Measurements from ENCODE around the gene TMEM266. TPM values are rescaled to one million over a fixed set of nuclear protein-coding genes. Genes with fewer than 3 reads are reported as not detected.
A peak's percentile ranks its signal among the peaks of the same experiment; 100 is the strongest.

TMEM266 gene
- total RNA-seq, 6 donors from 2014 or later: 0.59 to 2.4 (median 1.2) TPM; not detected in 1

DNA sequence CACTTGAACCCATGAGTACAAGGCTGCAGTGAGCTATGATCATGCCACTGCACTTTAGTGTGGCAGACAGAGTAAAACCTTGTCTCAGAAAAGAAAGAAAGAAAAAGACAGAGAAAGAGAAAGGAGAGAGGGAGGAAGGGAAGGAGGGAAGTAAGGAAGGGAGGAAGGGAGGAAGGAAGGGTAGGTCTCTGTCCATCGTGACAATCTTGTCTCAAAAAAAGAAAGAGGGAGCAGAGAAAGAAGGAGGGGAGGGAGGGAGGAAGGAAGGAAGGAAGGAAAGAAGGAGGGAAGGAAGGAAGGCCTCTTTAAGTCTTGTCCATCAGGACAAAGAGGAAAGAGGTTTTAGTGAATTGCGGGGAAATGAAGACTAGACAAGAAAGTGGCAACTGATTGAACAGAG is 129.3 kb downstream of the TMEM266 start:
- Histone ChIP-seq H3K4me3 (no peak overlapping the region), H3K9me3 (no peaks in the 10 kb centered on the region), H3K36me3 (no peaks in the 10 kb centered on the region), H3K27ac (no peak overlapping the region), H3K27me3 (peaks cover 0 to 6% (median 2%) of the 10 kb centered on the region in 4 donors), H3K4me1 (peaks cover 10 to 20% (median 15%) of the 10 kb centered on the region in 4 donors)
- TF ChIP-seq POLR2AphosphoS5 (IDR thresholded peaks at IDR 0.05) (no peak), POLR2A (IDR thresholded peaks at IDR 0.05) (no peak), EP300 (IDR thresholded peaks at IDR 0.05) (no peak)
- TF ChIP-seq, protein P1, sequence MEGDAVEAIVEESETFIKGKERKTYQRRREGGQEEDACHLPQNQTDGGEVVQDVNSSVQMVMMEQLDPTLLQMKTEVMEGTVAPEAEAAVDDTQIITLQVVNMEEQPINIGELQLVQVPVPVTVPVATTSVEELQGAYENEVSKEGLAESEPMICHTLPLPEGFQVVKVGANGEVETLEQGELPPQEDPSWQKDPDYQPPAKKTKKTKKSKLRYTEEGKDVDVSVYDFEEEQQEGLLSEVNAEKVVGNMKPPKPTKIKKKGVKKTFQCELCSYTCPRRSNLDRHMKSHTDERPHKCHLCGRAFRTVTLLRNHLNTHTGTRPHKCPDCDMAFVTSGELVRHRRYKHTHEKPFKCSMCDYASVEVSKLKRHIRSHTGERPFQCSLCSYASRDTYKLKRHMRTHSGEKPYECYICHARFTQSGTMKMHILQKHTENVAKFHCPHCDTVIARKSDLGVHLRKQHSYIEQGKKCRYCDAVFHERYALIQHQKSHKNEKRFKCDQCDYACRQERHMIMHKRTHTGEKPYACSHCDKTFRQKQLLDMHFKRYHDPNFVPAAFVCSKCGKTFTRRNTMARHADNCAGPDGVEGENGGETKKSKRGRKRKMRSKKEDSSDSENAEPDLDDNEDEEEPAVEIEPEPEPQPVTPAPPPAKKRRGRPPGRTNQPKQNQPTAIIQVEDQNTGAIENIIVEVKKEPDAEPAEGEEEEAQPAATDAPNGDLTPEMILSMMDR (IDR thresholded peaks at IDR 0.05): no peak
- ATAC-seq (ENCODE audit: low FRiP score in 2 of 2): no peak
- WGBS, 2 donors: 44 to 70% methylated on average over 2 of the region's 2 CpGs
- DNase-seq: no peak

DNA sequence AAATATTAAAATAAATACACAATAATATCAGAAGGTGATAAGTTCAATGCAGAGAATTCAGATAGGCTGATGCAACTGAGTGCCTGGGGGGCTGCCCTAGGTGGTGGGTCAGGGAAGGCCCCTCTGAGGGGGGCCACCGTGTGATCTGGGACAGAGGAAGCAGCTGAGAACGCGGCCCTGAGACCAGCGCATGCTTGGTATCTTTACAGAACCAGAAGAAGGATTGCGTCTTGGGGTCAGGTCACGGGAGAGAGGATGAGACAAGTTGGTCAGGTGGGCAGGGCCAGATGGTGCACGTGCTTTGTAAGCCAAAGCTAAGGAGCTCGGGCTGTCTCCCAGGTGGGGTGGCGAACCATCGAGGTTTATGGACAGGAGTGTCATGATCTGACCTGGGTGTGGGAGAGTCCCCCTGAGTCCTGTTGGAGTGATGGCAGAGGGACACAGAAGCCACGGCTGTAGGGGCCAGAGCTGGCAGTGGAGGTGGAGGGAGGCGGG is 130.3 kb downstream of the TMEM266 start:
- peaks cover 0 to 6% (median 2%) of the 10 kb centered on the region in 4 donors for H3K27me3 ChIP-seq
- 46 to 54% methylated on average over 10 to 12 of the region's 12 CpGs for WGBS, 2 donors
- H3K4me3 ChIP-seq: no peak overlapping the region
- H3K27ac ChIP-seq: no peak overlapping the region
- TF ChIP-seq, protein P1 (IDR thresholded peaks at IDR 0.05): no peak
- TF ChIP-seq POLR2A (IDR thresholded peaks at IDR 0.05) (no peak), EP300 (IDR thresholded peaks at IDR 0.05) (no peak), POLR2AphosphoS5 (IDR thresholded peaks at IDR 0.05) (no peak)
- DNase-seq: no peak
- H3K36me3 ChIP-seq: no peaks in the 10 kb centered on the region
- ATAC-seq (ENCODE audit: low FRiP score in 2 of 2): no peak
- peaks cover 10 to 20% (median 15%) of the 10 kb centered on the region in 4 donors for H3K4me1 ChIP-seq
- no peaks in the 10 kb centered on the region for H3K9me3 ChIP-seq

DNA sequence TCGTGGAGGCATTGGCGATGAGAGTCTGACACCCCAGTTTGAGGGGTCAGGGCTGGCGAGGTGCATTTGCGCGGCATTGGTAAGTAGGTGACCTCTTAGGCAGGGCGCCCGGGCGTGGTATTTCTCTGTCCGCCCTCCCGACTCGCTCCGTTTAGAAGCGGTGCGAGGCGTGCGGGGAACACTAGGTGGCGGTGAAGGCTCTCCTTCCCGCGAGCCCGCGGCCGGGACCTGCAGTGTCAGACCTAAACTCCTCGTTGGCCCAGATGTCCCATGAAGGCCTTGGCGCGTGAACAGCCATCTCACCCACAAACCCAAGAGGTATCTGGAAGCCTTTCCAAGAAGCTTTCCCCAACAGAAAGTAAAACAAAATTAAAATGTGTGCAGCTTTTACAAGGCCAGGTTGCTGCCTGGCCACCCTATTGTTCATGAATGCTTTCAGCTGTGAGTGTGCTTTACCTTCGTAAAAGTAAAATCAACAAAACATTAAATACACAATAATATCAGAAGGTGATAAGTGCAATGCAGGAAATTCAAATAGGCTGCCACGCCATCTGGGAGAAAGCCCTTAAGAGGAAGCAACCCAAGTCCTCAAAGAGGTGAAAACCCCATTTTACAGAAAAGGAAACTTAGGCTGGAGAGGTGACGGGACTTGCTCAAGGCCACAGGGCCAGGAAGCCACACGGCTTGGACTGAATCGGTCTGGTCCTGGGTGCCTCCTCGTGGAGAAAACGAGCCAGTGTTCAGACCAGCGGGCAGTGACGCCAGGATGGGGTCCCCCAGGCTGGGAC is 131.2 kb downstream of the TMEM266 start:
- DNase-seq (peak; percentile 79 to 92), ATAC-seq (ENCODE audit: low FRiP score in 2 of 2) (peak; percentile 71 to 90)
- Histone ChIP-seq H3K27me3 (peaks cover 0 to 6% (median 2%) of the 10 kb centered on the region in 4 donors), H3K4me1 (peaks cover 10 to 20% (median 15%) of the 10 kb centered on the region in 4 donors), H3K36me3 (no peaks in the 10 kb centered on the region), H3K27ac (no peak overlapping the region), H3K4me3 (no peak overlapping the region), H3K9me3 (no peaks in the 10 kb centered on the region)
- no peak for TF ChIP-seq POLR2AphosphoS5 (IDR thresholded peaks at IDR 0.05)
- TF ChIP-seq, protein P1 (IDR thresholded peaks at IDR 0.05): peak; percentile 74 to 92 (median 86)
- WGBS, 2 donors: 17 to 32% methylated on average over 14 to 33 of the region's 34 CpGs

DNA sequence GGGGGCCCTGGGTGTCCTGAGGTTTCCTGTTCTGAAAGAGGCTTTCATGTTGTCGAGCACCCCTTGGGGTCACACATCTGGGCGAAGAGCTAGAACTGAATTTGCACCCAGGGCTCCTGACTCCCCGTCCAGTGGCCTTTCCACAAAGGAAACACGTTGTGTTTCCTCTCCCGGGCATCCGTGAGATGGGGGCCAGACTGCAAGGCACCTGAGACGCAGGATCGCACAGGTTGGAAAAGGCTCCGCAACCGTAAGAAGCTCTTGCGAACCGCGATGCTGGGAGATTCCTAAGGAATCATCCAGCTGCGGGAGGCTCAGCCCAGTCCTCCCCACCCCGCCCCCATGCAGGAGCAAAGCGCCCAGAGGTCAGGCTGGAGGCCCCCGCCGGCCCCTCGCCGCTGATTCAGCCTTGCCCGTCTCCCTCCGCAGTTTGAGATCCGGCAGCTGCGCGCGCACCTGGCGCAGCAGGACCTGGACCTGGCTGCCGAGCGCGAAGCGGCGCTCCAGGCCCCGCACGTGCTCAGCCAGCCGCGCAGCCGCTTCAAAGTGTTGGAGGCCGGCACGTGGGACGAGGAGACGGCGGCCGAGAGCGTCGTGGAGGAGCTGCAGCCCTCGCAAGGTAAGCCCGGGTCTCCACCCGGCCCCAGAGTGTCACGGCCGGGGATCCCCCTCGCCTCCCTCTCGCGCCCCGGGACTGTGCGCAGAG is 131.9 kb downstream of the TMEM266 start:
- TF ChIP-seq, protein P1 (IDR thresholded peaks at IDR 0.05): no peak
- TF ChIP-seq POLR2AphosphoS5 (IDR thresholded peaks at IDR 0.05) (no peak), POLR2A (IDR thresholded peaks at IDR 0.05) (no peak), EP300 (IDR thresholded peaks at IDR 0.05) (no peak)
- Histone ChIP-seq H3K27ac (no peak overlapping the region), H3K9me3 (no peaks in the 10 kb centered on the region), H3K4me1 (peaks cover 12 to 24% (median 16%) of the 10 kb centered on the region in 4 donors), H3K27me3 (peaks cover 0 to 6% (median 2%) of the 10 kb centered on the region in 4 donors), H3K36me3 (no peaks in the 10 kb centered on the region), H3K4me3 (no peak overlapping the region)
- ATAC-seq (ENCODE audit: low FRiP score in 2 of 2) (no peak), DNase-seq (peak in 1 of 2 donors; percentile 86)
- WGBS, 2 donors: 58 to 80% methylated on average over 1 to 42 of the region's 55 CpGs

All from upper lobe of left lung (tissue), 6 donors.